ENCODE results near the gene RNU7-1. TPM values are rescaled to one million over a fixed set of nuclear protein-coding genes. Genes with fewer than 3 reads are reported as not detected.

Gene RNU7-1
- polyA plus RNA-seq, 3 donors: not detected

DNA sequence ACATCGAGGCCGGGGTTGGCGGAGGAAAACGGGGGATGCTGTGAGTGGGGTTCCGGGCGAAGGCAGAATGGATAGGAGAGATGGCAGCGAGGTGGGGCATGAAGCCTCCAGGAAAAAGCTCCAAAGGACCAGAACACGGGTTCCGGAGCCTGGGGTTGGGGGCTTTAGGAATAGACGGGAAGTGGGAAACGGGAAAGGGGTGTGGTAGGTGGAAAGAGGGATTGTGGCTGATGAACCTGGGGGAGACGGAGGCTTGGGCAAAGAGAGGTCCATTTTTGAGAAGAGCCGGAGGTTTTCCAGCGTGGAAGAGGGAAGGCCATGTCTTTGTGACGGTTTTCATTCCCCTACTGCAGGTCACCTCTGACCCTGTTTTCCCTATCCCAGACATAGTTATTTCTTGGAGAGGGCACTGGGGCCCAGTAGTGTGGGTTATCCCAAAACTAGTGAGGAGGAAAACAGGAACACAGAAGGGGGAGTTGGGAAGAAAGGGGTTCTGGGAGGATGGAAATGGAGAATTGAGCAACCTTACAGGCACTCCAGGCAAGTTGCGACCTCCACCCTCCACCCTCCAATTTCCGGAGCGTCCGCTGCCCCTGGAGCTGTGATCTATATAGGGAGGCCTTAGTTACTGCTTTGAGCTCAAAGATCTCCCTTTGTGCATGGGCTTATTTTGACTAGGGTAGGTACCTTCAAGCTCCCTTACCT lies 14.8 kb upstream of the RNU7-1 start:
- Mint-ChIP-seq H3K36me3 (peaks cover 7 to 15% of the 10 kb centered on the region in 2 donors), H3K27me3 (ENCODE audit: low read depth in 3 of 3) (peaks cover 32 to 57% (median 47%) of the 10 kb centered on the region in 3 donors), H3K27ac (peak overlapping the region in 6 of 7 donors; percentile 41 to 80 (median 67)), H3K4me3 (peak overlapping the region; percentile 89 to 93), H3K9me3 (peaks cover 0 to 5% (median 2%) of the 10 kb centered on the region in 7 donors), H3K4me1 (peaks cover 41% of the 10 kb centered on the region)
- peaks cover 33 to 40% of the 10 kb centered on the region in 2 donors for H3K4me1 ChIP-seq (ENCODE audit: control insufficient read depth in 1 of 2, insufficient read depth in 2 of 2, low read length in 2 of 2)
- H3K9ac ChIP-seq (ENCODE audit: insufficient read depth, low read length, poor library complexity, severe bottlenecking): peak overlapping the region; percentile 65
- no peaks in the 10 kb centered on the region for H3K36me3 ChIP-seq (replicated peaks in 1 of 2; ENCODE audit: control insufficient read depth in 1 of 2, insufficient read depth in 2 of 2, low read length in 2 of 2)
- H3K79me2 ChIP-seq (ENCODE audit: insufficient read depth, low read length): peaks cover 17% of the 10 kb centered on the region
- TF ChIP-seq CTCF (IDR thresholded peaks at IDR 0.05): no peak
- 0% methylated on average over 11 of the region's 19 CpGs for WGBS (ENCODE audit: insufficient coverage)
- H4K20me1 ChIP-seq (ENCODE audit: insufficient read depth, low read length): no peaks in the 10 kb centered on the region
- peak overlapping the region; percentile 88 for H3K4me2 ChIP-seq (replicated peaks; ENCODE audit: extremely low read depth, low read length, poor library complexity, severe bottlenecking)
- H2AFZ ChIP-seq (ENCODE audit: insufficient read depth, low read depth, low read length, poor library complexity, severe bottlenecking): peak overlapping the region; percentile 87
- H3K27ac ChIP-seq (ENCODE audit: low read depth in 1 of 2, low read length in 2 of 2): no peak overlapping the region
- DNase-seq: no peak
- H3K9me3 ChIP-seq (replicated peaks in 1 of 2; ENCODE audit: control insufficient read depth in 1 of 2, insufficient read depth in 1 of 2, low read length in 2 of 2): no peaks in the 10 kb centered on the region
- intact Hi-C loops (cut with micrococcal nuclease): no loop called here
- H3K27me3 ChIP-seq (ENCODE audit: control insufficient read depth in 2 of 2, insufficient read depth in 2 of 2, low read length in 2 of 2): peaks cover 3 to 37% of the 10 kb centered on the region in 2 donors
- H3K4me3 ChIP-seq (replicated peaks in 1 of 3; ENCODE audit: low read depth in 2 of 3, low read length in 3 of 3): peak overlapping the region; percentile 27 to 80 (median 50)

DNA sequence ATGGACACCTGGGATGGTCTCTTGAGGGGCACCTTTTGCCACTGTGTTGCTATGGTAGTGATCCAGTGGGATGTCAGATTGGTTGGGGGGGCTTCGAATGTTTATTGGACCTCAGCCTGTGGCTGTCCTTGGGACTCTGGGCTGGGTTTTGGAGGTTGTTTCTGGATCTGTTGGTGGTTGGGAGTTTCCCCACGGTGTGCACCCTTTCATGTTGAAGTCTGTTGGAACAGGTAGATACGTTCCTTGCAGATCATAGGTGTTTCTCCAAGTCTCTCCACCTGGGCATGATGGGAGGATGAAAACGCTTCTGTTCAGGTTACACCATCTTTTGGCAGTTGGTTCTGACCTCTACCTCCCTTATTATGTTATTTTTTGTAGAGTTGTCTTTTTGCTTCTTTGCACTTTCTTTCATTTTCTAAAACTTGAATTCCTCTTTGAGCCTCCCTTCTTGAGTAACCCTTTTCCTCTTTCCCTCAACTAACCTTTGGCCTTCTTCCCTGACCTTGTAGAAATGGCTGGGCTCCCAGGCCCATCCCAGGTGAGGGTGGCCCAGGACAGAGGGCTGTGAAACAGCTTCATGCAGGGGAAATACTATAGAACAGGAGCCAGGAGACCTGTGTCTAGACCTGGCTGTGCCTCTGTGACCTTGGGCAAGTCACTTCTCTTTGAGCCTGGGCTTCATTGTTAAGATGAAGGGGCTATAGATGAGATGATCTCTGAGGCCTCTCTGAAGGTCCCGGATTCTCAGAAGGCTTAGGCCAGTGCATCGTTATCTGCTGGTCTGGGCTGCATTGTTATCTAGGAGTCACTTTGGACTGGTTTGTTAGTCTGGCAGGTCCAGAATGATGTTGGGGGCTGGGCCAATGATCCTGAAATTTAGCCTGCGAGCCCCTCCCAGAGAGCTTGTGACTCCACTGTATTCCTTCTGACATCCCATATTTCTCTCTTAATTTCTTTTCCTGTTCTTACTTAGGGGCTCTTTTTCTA lies 13.9 kb upstream of the RNU7-1 start:
- Histone ChIP-seq H3K4me3 (replicated peaks in 1 of 3; ENCODE audit: low read depth in 2 of 3, low read length in 3 of 3) (peak overlapping the region in 1 of 3 experiments; percentile 80), H2AFZ (ENCODE audit: insufficient read depth, low read depth, low read length, poor library complexity, severe bottlenecking) (no peak overlapping the region), H3K9ac (ENCODE audit: insufficient read depth, low read length, poor library complexity, severe bottlenecking) (peak overlapping the region; percentile 65), H3K27me3 (ENCODE audit: control insufficient read depth in 2 of 2, insufficient read depth in 2 of 2, low read length in 2 of 2) (peaks cover 3 to 37% of the 10 kb centered on the region in 2 donors), H3K4me2 (replicated peaks; ENCODE audit: extremely low read depth, low read length, poor library complexity, severe bottlenecking) (peak overlapping the region; percentile 88), H3K36me3 (replicated peaks in 1 of 2; ENCODE audit: control insufficient read depth in 1 of 2, insufficient read depth in 2 of 2, low read length in 2 of 2) (no peaks in the 10 kb centered on the region), H3K4me1 (ENCODE audit: control insufficient read depth in 1 of 2, insufficient read depth in 2 of 2, low read length in 2 of 2) (peaks cover 29 to 34% of the 10 kb centered on the region in 2 donors), H3K79me2 (ENCODE audit: insufficient read depth, low read length) (peaks cover 17% of the 10 kb centered on the region), H3K9me3 (replicated peaks in 1 of 2; ENCODE audit: control insufficient read depth in 1 of 2, insufficient read depth in 1 of 2, low read length in 2 of 2) (no peaks in the 10 kb centered on the region), H4K20me1 (ENCODE audit: insufficient read depth, low read length) (no peaks in the 10 kb centered on the region), H3K27ac (ENCODE audit: low read depth in 1 of 2, low read length in 2 of 2) (no peak overlapping the region)
- Mint-ChIP-seq H3K27ac (peak overlapping the region in 4 of 7 donors; percentile 38 to 73 (median 60)), H3K36me3 (peaks cover 16 to 21% of the 10 kb centered on the region in 2 donors), H3K9me3 (peaks cover 0 to 5% (median 2%) of the 10 kb centered on the region in 7 donors), H3K27me3 (ENCODE audit: low read depth in 3 of 3) (peaks cover 32 to 55% (median 43%) of the 10 kb centered on the region in 3 donors), H3K4me3 (peak overlapping the region; percentile 89 to 93), H3K4me1 (peaks cover 38% of the 10 kb centered on the region)
- DNase-seq: no peak
- intact Hi-C loops (cut with micrococcal nuclease): no loop called here
- 92% methylated on average over 3 of the region's 7 CpGs for WGBS (ENCODE audit: insufficient coverage)
- no peak for TF ChIP-seq CTCF (IDR thresholded peaks at IDR 0.05)
